ENCODE results near the gene CHP1.

CHP1 gene
- long read RNA-seq, transcript CHP1-201 (7 exons, 3,329 nt), result major isoform, 41 of 49 reads
- long read RNA-seq, partial matches to known transcripts, result 0 of 49 reads
- long read RNA-seq, other reads (novel, unspliced or antisense), result 8 of 49 reads

GRCh38 chr15:41230650-41231421 lies at the start of gene CHP1, which contains the start of gene EXD1:
Gene CHP1, plus strand, starts transcription at chr15:41231268. Its CDS starts 115 bp downstream, at chr15:41231383.
Gene EXD1, minus strand, starts transcription at chr15:41230757. Its CDS starts 4,182 bp downstream, at chr15:41226575.
- peak; percentile 98 for DNase-seq (ENCODE audit: low read depth in 1 of 2, low spot score in 1 of 2)
- H3K4me3 ChIP-seq (replicated peaks; ENCODE audit: insufficient read depth, low read length), result peak within 1 kb of the TSS; percentile 93
- peak within 1 kb of the TSS; percentile 76 for H3K27ac ChIP-seq (replicated peaks)
- TF ChIP-seq CTCF (IDR thresholded peaks at IDR 0.05; ENCODE audit: insufficient read depth, low read length) (peak; percentile 62), REST (IDR thresholded peaks at IDR 0.05; ENCODE audit: insufficient replicate concordance, low read depth) (peak; percentile 39), POLR2AphosphoS5 (IDR thresholded peaks at IDR 0.05; ENCODE audit: low read depth) (no peak), GABPA (IDR thresholded peaks at IDR 0.05; ENCODE audit: low read depth) (no peak)
- H3K27me3 ChIP-seq (ENCODE audit: insufficient read depth, poor library complexity, severe bottlenecking), result no peaks in the 10 kb centered on the region

GRCh38 chr15:41182266-41182665 lies 48.8 kb upstream of the CHP1 start:
- TF ChIP-seq SPI1 (IDR thresholded peaks at IDR 0.05; ENCODE audit: borderline replicate concordance, low read depth) (no peak), REST (IDR thresholded peaks at IDR 0.05; ENCODE audit: insufficient replicate concordance, low read depth) (no peak), GABPA (IDR thresholded peaks at IDR 0.05; ENCODE audit: low read depth) (no peak), CTCF (IDR thresholded peaks at IDR 0.05; ENCODE audit: insufficient read depth, low read length) (no peak), POLR2AphosphoS5 (IDR thresholded peaks at IDR 0.05; ENCODE audit: low read depth) (no peak)
- DNase-seq (ENCODE audit: low read depth in 1 of 2, low spot score in 1 of 2), result no peak
- no peak overlapping the region for H3K4me3 ChIP-seq (replicated peaks; ENCODE audit: insufficient read depth, low read length)
- no peak overlapping the region for H3K27ac ChIP-seq (replicated peaks)
- no peaks in the 10 kb centered on the region for H3K27me3 ChIP-seq (ENCODE audit: insufficient read depth, poor library complexity, severe bottlenecking)

- Histone ChIP-seq H3K4me3 (replicated peaks; ENCODE audit: insufficient read depth, low read length) (no peak overlapping the region), H3K27me3 (ENCODE audit: insufficient read depth, poor library complexity, severe bottlenecking) (no peaks in the 10 kb centered on the region), H3K27ac (replicated peaks) (no peak overlapping the region)
- no peak for DNase-seq (ENCODE audit: low read depth in 1 of 2, low spot score in 1 of 2)
- TF ChIP-seq REST (IDR thresholded peaks at IDR 0.05; ENCODE audit: insufficient replicate concordance, low read depth) (no peak), GABPA (IDR thresholded peaks at IDR 0.05; ENCODE audit: low read depth) (no peak), CTCF (IDR thresholded peaks at IDR 0.05; ENCODE audit: insufficient read depth, low read length) (no peak), POLR2AphosphoS5 (IDR thresholded peaks at IDR 0.05; ENCODE audit: low read depth) (no peak), SPI1 (IDR thresholded peaks at IDR 0.05; ENCODE audit: borderline replicate concordance, low read depth) (no peak)
Measured at GRCh38 chr15:41183581-41183980, 47.5 kb upstream of the CHP1 start.

Measured in HL-60 (cell line).